Measurements from ENCODE around the gene AADACL4. TPM values are rescaled to one million over a fixed set of nuclear protein-coding genes. Genes with fewer than 3 reads are reported as not detected.
A peak's percentile ranks its signal among the peaks of the same experiment; 100 is the strongest.

The AADACL4 gene
- total and polyA plus RNA-seq, 9 of the 15 experiments (the other 6 are each of a cell fraction or from before 2014, with no cell fraction given) = not detected

DNA sequence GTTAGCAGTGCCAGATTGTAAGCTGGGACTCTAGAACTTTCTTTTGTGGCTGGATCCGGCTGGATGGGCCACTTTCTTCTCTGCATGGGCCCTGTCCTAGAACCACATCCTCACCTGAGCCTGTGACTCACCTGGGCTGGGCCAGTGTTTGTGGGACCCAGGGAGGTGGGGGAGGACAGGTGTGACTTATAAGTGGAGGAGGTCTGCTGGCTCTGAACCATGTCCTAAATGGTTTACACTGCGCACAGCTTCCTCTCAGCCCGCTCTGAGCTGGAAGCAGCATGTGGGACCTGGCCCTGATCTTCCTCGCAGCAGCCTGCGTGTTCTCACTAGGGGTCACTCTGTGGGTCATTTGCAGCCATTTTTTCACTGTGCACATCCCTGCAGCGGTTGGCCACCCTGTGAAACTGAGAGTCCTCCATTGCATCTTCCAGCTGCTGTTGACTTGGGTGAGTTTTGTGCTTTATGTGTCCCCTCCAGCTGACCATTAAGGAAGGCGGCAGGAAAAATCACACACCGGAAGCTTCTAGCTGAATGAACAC is 72.1 kb downstream of the AADACL4 start, which contains the start of gene AADACL3:
Gene AADACL3 (plus strand): TSS at position 215 of the 542 bp plus-strand sequence. CDS start 67 bp downstream, at position 282.
- no peaks in the 10 kb centered on the region for H3K9me3 ChIP-seq (replicated peaks; ENCODE audit: control insufficient read depth, insufficient read depth, low read depth, low read length)
- no peaks in the 10 kb centered on the region for H3K79me2 ChIP-seq (ENCODE audit: control insufficient read depth, insufficient read depth, low read length)
- H3K36me3 ChIP-seq (ENCODE audit: control insufficient read depth, insufficient read depth, low read length) = no peaks in the 10 kb centered on the region
- CTCF ChIA-PET (ENCODE audit: low intra/inter-chr PET ratio) = no interaction called here
- in situ Hi-C loops (cut with MboI) (no loop called here), intact Hi-C loops (cut with micrococcal nuclease) (no loop called here)
- POLR2A ChIA-PET = interaction anchor here (1.2 kb wide), 1 partner anchor 49 kb away, joined by 3 read pairs; no protein-coding TSS in a partner anchor
- H3K9ac ChIP-seq (ENCODE audit: insufficient read depth in 1 of 2, low read depth in 2 of 2, low read length in 2 of 2) = no peak within 1 kb of the TSS
- H3K4me1 ChIP-seq (replicated peaks in 1 of 2; ENCODE audit: control insufficient read depth in 2 of 2, insufficient read depth in 2 of 2, low read length in 2 of 2) = no peaks in the 10 kb centered on the region
- no peaks in the 10 kb centered on the region for H4K20me1 ChIP-seq (replicated peaks; ENCODE audit: control insufficient read depth, insufficient read depth, low read length)
- WGBS (ENCODE audit: insufficient coverage, low coverage, missing lambda C conversion rate) = 1% methylated on average over 8 of the region's 8 CpGs
- no peak within 1 kb of the TSS for H3K27ac ChIP-seq (ENCODE audit: extremely low read depth, low read depth, low read length)
- FAIRE-seq (no peak), DNase-seq (ENCODE audit: extremely low read depth in 1 of 4, low spot score in 3 of 4) (no peak), ATAC-seq (peak; percentile 57; the same call in 2 of the 3 replicates)
- no peak within 1 kb of the TSS for H3K4me3 ChIP-seq
- BruUV-seq (replicated peaks) = no TSS peak
- H2AFZ ChIP-seq (ENCODE audit: low read depth, low read length) = no peak within 1 kb of the TSS
- H3K4me2 ChIP-seq (ENCODE audit: insufficient read depth, low read length) = no peak within 1 kb of the TSS
- peaks cover 14 to 37% of the 10 kb centered on the region in 2 experiments for H3K27me3 ChIP-seq (ENCODE audit: control insufficient read depth in 2 of 2, insufficient read depth in 2 of 2, low read length in 2 of 2)
- no peaks in the 10 kb centered on the region for H3K9me1 ChIP-seq (ENCODE audit: control insufficient read depth, insufficient read depth, low read length)
- no peak for TF ChIP-seq TEAD2 (tag; IDR thresholded peaks at IDR 0.05)
- TF ChIP-seq, protein P1, sequence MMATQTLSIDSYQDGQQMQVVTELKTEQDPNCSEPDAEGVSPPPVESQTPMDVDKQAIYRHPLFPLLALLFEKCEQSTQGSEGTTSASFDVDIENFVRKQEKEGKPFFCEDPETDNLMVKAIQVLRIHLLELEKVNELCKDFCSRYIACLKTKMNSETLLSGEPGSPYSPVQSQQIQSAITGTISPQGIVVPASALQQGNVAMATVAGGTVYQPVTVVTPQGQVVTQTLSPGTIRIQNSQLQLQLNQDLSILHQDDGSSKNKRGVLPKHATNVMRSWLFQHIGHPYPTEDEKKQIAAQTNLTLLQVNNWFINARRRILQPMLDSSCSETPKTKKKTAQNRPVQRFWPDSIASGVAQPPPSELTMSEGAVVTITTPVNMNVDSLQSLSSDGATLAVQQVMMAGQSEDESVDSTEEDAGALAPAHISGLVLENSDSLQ (IDR thresholded peaks at IDR 0.05) = no peak
- TF ChIP-seq, protein P2, sequence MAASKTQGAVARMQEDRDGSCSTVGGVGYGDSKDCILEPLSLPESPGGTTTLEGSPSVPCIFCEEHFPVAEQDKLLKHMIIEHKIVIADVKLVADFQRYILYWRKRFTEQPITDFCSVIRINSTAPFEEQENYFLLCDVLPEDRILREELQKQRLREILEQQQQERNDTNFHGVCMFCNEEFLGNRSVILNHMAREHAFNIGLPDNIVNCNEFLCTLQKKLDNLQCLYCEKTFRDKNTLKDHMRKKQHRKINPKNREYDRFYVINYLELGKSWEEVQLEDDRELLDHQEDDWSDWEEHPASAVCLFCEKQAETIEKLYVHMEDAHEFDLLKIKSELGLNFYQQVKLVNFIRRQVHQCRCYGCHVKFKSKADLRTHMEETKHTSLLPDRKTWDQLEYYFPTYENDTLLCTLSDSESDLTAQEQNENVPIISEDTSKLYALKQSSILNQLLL (CRISPR knock-in tag; IDR thresholded peaks at IDR 0.05; ENCODE audit: borderline replicate concordance) = no peak
- TF ChIP-seq, protein P3, sequence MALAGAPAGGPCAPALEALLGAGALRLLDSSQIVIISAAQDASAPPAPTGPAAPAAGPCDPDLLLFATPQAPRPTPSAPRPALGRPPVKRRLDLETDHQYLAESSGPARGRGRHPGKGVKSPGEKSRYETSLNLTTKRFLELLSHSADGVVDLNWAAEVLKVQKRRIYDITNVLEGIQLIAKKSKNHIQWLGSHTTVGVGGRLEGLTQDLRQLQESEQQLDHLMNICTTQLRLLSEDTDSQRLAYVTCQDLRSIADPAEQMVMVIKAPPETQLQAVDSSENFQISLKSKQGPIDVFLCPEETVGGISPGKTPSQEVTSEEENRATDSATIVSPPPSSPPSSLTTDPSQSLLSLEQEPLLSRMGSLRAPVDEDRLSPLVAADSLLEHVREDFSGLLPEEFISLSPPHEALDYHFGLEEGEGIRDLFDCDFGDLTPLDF (CRISPR knock-in tag; IDR thresholded peaks at IDR 0.05) = no peak
- TF ChIP-seq ATF1 (CRISPR knock-in tag; IDR thresholded peaks at IDR 0.05) = no peak
- TF ChIP-seq ATF1 (tag; IDR thresholded peaks at IDR 0.05) = no peak
- TF ChIP-seq, protein P4, sequence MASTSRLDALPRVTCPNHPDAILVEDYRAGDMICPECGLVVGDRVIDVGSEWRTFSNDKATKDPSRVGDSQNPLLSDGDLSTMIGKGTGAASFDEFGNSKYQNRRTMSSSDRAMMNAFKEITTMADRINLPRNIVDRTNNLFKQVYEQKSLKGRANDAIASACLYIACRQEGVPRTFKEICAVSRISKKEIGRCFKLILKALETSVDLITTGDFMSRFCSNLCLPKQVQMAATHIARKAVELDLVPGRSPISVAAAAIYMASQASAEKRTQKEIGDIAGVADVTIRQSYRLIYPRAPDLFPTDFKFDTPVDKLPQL (IDR thresholded peaks at IDR 0.05; ENCODE audit: extremely low read depth, insufficient read length) = no peak
- TF ChIP-seq NCOA6 (IDR thresholded peaks at IDR 0.05) = no peak
- TF ChIP-seq SLC30A9 (CRISPR knock-in tag; IDR thresholded peaks at IDR 0.05) = no peak
- no peak for TF ChIP-seq ZKSCAN1 (IDR thresholded peaks at IDR 0.05; ENCODE audit: low read depth, low read length)
- TF ChIP-seq ZNF778 (CRISPR knock-in tag; IDR thresholded peaks at IDR 0.05) = no peak
- TF ChIP-seq ZNF263 (CRISPR knock-in tag; IDR thresholded peaks at IDR 0.05; ENCODE audit: borderline replicate concordance) = no peak
- TF ChIP-seq ZNF384 (IDR thresholded peaks at IDR 0.05; ENCODE audit: low read depth, low read length) = no peak
- TF ChIP-seq ZNF766 (CRISPR knock-in tag; conservative IDR thresholded peaks at IDR 0.05) = no peak
- no peak for TF ChIP-seq STAG1 (CRISPR knock-in tag; IDR thresholded peaks at IDR 0.05; ENCODE audit: borderline replicate concordance)
- TF ChIP-seq BCOR (IDR thresholded peaks at IDR 0.05) = no peak
- TF ChIP-seq, protein P5, sequence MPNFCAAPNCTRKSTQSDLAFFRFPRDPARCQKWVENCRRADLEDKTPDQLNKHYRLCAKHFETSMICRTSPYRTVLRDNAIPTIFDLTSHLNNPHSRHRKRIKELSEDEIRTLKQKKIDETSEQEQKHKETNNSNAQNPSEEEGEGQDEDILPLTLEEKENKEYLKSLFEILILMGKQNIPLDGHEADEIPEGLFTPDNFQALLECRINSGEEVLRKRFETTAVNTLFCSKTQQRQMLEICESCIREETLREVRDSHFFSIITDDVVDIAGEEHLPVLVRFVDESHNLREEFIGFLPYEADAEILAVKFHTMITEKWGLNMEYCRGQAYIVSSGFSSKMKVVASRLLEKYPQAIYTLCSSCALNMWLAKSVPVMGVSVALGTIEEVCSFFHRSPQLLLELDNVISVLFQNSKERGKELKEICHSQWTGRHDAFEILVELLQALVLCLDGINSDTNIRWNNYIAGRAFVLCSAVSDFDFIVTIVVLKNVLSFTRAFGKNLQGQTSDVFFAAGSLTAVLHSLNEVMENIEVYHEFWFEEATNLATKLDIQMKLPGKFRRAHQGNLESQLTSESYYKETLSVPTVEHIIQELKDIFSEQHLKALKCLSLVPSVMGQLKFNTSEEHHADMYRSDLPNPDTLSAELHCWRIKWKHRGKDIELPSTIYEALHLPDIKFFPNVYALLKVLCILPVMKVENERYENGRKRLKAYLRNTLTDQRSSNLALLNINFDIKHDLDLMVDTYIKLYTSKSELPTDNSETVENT (CRISPR knock-in tag; IDR thresholded peaks at IDR 0.05) = no peak
- TF ChIP-seq ELF1 (tag; IDR thresholded peaks at IDR 0.05) = no peak

Measured in K562 (cell line).